GM08714 (cell line): ENCODE measurements around the gene PDK4.

Experiments
- H3K4me3 ChIP-seq: fragments of 200-500 bp; sonication (Bioruptor generic); 2 replicates; pipeline ENCODE4 v1.5.1; 2014; ENCODE audit warnings: mild to moderate bottlenecking, low read length, inconsistent platforms
- ZNF274 ChIP-seq: IDR thresholded peaks from 2 replicates; pipeline ENCODE4 v1.6.1; 2012; ENCODE audit warnings: mild to moderate bottlenecking, low read depth, low read length

The PDK4 gene

DNA sequence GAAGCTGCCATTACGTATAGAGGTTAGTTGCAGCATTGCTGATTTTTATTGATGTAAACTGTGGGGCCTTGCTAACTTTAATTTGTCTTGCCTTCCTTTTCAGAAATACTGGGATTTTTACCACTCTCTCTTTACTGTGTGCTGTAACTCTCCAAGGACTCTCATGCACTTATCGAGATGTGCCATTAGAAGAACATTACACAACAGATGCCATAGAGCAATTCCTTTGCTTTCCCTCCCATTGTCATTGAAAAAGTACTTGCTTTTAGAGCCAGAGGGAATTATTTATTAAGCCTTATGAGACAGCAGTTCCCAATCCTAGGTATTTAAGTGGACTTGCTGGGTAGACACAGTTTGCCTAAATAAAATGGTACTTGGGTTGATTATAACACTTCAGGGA, 58.8 kb downstream of the PDK4 start:
- no peak overlapping the region for H3K4me3 ChIP-seq
- no peak for TF ChIP-seq ZNF274

DNA sequence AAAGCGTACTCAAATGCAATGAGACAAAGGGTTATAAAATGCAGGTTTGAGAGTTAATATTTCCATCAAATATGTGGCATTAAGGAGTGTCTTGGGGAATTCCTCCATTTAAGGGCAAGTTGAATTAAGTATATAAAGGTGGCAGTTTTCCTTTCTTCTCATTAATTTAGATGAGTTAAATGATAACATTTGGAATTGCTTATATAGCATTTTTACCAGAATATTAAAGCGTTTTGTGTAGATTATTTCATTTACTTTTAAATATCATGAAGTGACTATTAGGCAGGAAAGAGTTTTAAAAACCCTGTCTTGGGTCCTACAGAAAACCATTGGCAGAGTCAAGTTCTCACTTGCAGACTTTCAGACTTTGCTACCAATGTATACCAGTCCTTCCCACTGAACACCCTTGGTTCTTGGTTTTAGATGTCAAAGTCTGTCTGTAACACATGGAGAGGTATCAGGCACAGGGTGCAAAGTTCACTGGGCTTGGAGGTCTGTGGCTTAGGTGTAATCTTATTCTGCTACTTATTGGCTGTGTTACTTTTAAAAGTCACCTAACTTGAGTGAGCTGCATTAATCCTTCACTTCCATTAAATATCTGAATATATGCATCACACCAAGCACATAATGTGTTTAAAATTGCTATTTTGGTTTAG, 59.5 kb downstream of the PDK4 start:
- H3K4me3 ChIP-seq = no peak overlapping the region
- TF ChIP-seq ZNF274 = no peak

DNA sequence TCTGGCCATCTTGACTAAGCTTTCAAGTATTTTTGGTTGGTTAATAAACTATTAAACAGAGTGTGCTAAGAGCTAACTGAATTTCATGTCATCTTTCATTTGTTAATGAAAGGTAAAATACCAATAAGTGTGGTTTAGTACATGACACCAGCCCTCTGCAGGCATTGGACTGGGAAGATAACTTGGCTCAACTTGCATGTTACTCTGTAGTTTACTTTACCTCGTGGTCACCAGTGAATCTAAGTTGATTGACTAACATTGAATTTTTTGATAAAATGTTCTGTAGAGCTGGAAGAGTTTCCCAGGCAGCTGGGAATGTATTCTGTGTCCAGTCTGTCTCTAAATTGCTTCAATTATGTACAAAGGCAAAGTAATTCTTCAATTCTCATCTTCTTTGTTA, 60.7 kb downstream of the PDK4 start:
- H3K4me3 ChIP-seq = no peak overlapping the region
- TF ChIP-seq ZNF274 = no peak

DNA sequence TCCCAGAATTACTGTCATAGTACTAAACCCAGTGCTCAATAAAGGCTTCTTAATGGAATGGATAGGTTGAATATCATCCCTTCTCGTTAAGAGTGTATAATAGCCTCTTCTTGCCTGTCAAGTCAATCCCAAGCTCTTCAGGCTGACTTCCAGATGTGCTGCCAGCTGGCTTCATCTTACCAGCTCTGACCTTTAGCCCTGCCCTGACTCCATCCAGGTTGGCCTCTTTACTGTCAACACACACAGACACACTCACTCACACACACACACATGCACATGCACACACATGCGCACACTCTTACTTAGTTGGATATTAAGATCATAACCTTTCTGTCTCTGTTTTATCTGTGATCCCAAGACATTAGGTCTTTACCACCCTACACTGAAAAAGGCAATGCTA, 61.5 kb downstream of the PDK4 start:
- no peak for TF ChIP-seq ZNF274
- no peak overlapping the region for H3K4me3 ChIP-seq
